ENCODE measurements around the gene DEFB121. TPM values are rescaled to one million over a fixed set of nuclear protein-coding genes. Genes with fewer than 3 reads are reported as not detected.
"Not testable (repeated sequence)": the region's sequence is repeated elsewhere in the genome, so short reads cannot be mapped to it uniquely, and the experiment has no call there.

DEFB121 gene
- polyA plus RNA-seq, 1 of the 3 experiments (the other 2 are of a cell fraction), result not detected

GRCh38 chr20:31440012-31440659 is 34.1 kb upstream of the DEFB121 start, which contains the start of gene DEFB123:
DEFB123 (plus strand) TSS chr20:31440632; CDS start chr20:31440699, 67 bp downstream.
- ChIA-PET POLR2A (interaction anchor here (0.5 kb wide), 1 partner anchor 134 kb away, joined by 5 read pairs; no protein-coding TSS in a partner anchor), CTCF (interaction anchor here (0.5 to 1.9 kb wide), 6 partner anchors 9 to 63 kb away, joined by 3 to 13 read pairs (median 3); no protein-coding TSS in a partner anchor)
- Histone ChIP-seq H3K27me3 (ENCODE audit: insufficient read depth) (peaks cover 48% of the 10 kb centered on the region), H3K27ac (ENCODE audit: low read depth in 2 of 2, low read length in 1 of 2) (no peak within 1 kb of the TSS), H3K4me3 (ENCODE audit: low read depth in 2 of 2, low read length in 1 of 2) (peak within 1 kb of the TSS in 1 of 2 experiments; percentile 16; a peak in 1 of 4 replicates), H3K9ac (no peak within 1 kb of the TSS), H3F3A (replicated peaks; ENCODE audit: insufficient read depth) (no peaks in the 10 kb centered on the region), H2AFZ (ENCODE audit: low read depth) (no peak within 1 kb of the TSS), H3K79me2 (ENCODE audit: insufficient read depth) (no peaks in the 10 kb centered on the region), H3K4me1 (ENCODE audit: control insufficient read depth in 1 of 2, insufficient read depth in 2 of 2, low read depth in 1 of 2, low read length in 1 of 2) (no peaks in the 10 kb centered on the region), H3K36me3 (replicated peaks in 1 of 2; ENCODE audit: control insufficient read depth in 1 of 2, insufficient read depth in 2 of 2, low read length in 1 of 2) (no peaks in the 10 kb centered on the region), H3K4me2 (no peak within 1 kb of the TSS), H4K20me1 (ENCODE audit: insufficient read depth) (no peaks in the 10 kb centered on the region), H3K9me2 (no peaks in the 10 kb centered on the region), H3K9me3 (no peaks in the 10 kb centered on the region)
- no peak for DNase-seq
- 14% methylated on average over 13 of the region's 16 CpGs for WGBS (ENCODE audit: low lambda C conversion rate)
- TF ChIP-seq NRF1 (IDR thresholded peaks at IDR 0.05; ENCODE audit: low read depth, low read length), result no peak
- TF ChIP-seq, protein P1, sequence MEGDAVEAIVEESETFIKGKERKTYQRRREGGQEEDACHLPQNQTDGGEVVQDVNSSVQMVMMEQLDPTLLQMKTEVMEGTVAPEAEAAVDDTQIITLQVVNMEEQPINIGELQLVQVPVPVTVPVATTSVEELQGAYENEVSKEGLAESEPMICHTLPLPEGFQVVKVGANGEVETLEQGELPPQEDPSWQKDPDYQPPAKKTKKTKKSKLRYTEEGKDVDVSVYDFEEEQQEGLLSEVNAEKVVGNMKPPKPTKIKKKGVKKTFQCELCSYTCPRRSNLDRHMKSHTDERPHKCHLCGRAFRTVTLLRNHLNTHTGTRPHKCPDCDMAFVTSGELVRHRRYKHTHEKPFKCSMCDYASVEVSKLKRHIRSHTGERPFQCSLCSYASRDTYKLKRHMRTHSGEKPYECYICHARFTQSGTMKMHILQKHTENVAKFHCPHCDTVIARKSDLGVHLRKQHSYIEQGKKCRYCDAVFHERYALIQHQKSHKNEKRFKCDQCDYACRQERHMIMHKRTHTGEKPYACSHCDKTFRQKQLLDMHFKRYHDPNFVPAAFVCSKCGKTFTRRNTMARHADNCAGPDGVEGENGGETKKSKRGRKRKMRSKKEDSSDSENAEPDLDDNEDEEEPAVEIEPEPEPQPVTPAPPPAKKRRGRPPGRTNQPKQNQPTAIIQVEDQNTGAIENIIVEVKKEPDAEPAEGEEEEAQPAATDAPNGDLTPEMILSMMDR (IDR thresholded peaks at IDR 0.05), result peak; percentile 49

DNA sequence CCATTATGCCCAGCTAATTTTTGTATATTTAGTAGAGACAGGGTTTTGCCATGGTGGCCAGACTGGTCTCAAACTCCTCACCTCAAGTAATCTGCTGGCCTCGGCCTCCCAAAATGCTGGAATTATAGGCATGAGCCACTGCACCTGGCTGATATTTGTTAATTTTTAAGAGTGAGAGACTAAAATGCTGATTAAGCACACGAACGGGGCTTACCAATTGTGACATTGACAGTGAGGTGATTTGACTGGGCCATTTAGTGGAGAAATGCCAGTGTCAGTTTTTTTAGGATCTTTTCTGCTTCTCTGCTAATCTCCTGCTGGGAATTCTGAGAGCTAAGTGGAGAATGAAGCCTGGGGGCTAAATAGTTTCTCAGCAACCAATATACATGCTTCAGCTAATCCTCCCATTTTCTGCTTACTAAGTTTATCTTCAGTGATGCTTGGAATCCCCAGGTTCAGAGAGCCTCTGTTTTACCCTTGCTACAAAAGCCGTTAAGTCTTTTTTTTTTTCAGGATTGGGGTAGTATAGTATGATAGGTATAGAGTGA is 24.6 kb upstream of the DEFB121 start:
- no peak overlapping the region for H3K4me2 ChIP-seq
- H3K4me1 ChIP-seq (ENCODE audit: control insufficient read depth in 1 of 2, insufficient read depth in 2 of 2, low read depth in 1 of 2, low read length in 1 of 2), result no peaks in the 10 kb centered on the region
- no peaks in the 10 kb centered on the region for H3F3A ChIP-seq (replicated peaks; ENCODE audit: insufficient read depth)
- no peaks in the 10 kb centered on the region for H3K36me3 ChIP-seq (replicated peaks in 1 of 2; ENCODE audit: control insufficient read depth in 1 of 2, insufficient read depth in 2 of 2, low read length in 1 of 2)
- H3K9ac ChIP-seq, result no peak overlapping the region
- no peak overlapping the region for H3K4me3 ChIP-seq (ENCODE audit: low read depth in 2 of 2, low read length in 1 of 2)
- no peaks in the 10 kb centered on the region for H4K20me1 ChIP-seq (ENCODE audit: insufficient read depth)
- no peak overlapping the region for H3K27ac ChIP-seq (ENCODE audit: low read depth in 2 of 2, low read length in 1 of 2)
- POLR2A ChIA-PET, result no interaction called here
- no peaks in the 10 kb centered on the region for H3K9me3 ChIP-seq
- no peaks in the 10 kb centered on the region for H3K79me2 ChIP-seq (ENCODE audit: insufficient read depth)
- H3K27me3 ChIP-seq (ENCODE audit: insufficient read depth), result peaks cover 24% of the 10 kb centered on the region
- H3K9me2 ChIP-seq, result no peaks in the 10 kb centered on the region
- TF ChIP-seq JUND (IDR thresholded peaks at IDR 0.05) (no peak), ZBTB33 (IDR thresholded peaks at IDR 0.05; ENCODE audit: borderline replicate concordance, low read depth) (no peak), NFIC (IDR thresholded peaks at IDR 0.05; ENCODE audit: borderline replicate concordance) (no peak), GABPA (IDR thresholded peaks at IDR 0.05; ENCODE audit: low read depth) (no peak), EP300 (IDR thresholded peaks at IDR 0.05; ENCODE audit: borderline replicate concordance in 1 of 2, low read depth in 1 of 2, low read length in 1 of 2) (no peak), RFX5 (IDR thresholded peaks at IDR 0.05; ENCODE audit: low read length) (no peak), FOXJ3 (CRISPR knock-in tag; IDR thresholded peaks at IDR 0.05) (no peak), TAF1 (IDR thresholded peaks at IDR 0.05; ENCODE audit: borderline replicate concordance, low read depth, low read length) (no peak)
- 5% methylated on average over 4 of the region's 4 CpGs for WGBS (ENCODE audit: low lambda C conversion rate)
- CTCF ChIA-PET, result interaction anchor here (0.9 kb wide), 1 partner anchor 10 kb away, joined by 3 read pairs; no protein-coding TSS in a partner anchor
- H2AFZ ChIP-seq (ENCODE audit: low read depth), result no peak overlapping the region
- no peak for DNase-seq

DNA sequence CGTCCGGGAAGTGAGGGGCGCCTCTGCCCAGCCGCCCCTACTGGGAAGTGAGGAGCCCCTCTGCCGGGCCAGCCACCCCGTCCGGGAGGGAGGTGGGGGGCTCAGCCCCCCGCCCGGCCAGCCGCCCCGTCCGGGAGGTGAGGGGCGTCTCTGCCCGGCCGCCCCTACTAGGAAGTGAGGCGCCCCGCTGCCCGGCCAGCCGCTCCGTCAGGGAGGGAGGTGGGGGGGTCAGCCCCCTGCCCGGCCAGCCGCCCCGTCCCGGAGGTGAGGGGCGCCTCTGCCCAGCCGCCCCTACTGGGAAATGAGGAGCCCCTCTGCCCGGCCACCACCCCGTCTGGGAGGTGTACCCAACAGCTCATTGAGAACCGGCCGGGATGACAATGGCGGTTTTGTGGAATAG is 21.6 kb upstream of the DEFB121 start:
- H3K9me3 ChIP-seq; H4K20me1 ChIP-seq (ENCODE audit: insufficient read depth); H3K9ac ChIP-seq; H3K4me2 ChIP-seq; H3K4me3 ChIP-seq (ENCODE audit: low read depth in 2 of 2, low read length in 1 of 2); CTCF ChIA-PET; POLR2A ChIA-PET; DNase-seq; H3K27me3 ChIP-seq (ENCODE audit: insufficient read depth); H3K36me3 ChIP-seq (replicated peaks in 1 of 2; ENCODE audit: control insufficient read depth in 1 of 2, insufficient read depth in 2 of 2, low read length in 1 of 2); H3K79me2 ChIP-seq (ENCODE audit: insufficient read depth); H2AFZ ChIP-seq (ENCODE audit: low read depth); H3K27ac ChIP-seq (ENCODE audit: low read depth in 2 of 2, low read length in 1 of 2); H3K9me2 ChIP-seq; H3K4me1 ChIP-seq (ENCODE audit: control insufficient read depth in 1 of 2, insufficient read depth in 2 of 2, low read depth in 1 of 2, low read length in 1 of 2); H3F3A ChIP-seq (replicated peaks; ENCODE audit: insufficient read depth): not testable (repeated sequence)
- 20% methylated on average over 6 of the region's 31 CpGs for WGBS (ENCODE audit: low lambda C conversion rate)

DNA sequence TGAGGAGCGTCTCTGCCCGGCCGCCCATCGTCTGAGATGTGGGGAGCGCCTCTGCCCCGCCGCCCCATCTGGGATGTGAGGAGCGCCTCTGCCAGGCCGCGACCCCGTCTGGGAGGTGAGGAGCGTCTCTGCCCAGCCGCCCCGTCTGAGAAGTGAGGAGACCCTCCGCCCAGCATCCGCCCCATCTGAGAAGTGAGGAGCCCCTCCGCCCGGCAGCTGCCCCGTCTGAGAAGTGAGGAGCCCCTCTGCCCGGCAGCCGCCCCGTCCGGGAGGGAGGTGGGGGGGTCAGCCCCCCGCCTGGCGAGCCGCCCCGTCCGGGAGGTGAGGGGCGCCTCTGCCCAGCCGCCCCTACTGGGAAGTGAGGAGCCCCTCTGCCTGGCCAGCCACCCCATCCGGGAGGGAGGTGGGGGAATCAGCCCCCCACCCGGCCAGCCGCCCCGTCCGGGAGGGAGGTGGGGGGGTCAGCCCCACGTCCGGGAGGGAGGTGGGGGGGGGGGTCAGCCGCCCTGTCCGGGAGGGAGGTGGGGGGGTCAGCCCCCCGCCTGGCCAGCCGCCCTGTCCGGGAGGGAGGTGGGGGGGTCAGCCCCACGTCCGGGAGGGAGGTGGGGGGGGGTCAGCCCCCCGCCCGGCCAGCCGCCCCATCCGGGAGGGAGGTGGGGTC is 21.0 kb upstream of the DEFB121 start:
- H3K4me3 ChIP-seq (ENCODE audit: low read depth in 2 of 2, low read length in 1 of 2); DNase-seq; H3K27ac ChIP-seq (ENCODE audit: low read depth in 2 of 2, low read length in 1 of 2); H3F3A ChIP-seq (replicated peaks; ENCODE audit: insufficient read depth); H3K27me3 ChIP-seq (ENCODE audit: insufficient read depth); H3K79me2 ChIP-seq (ENCODE audit: insufficient read depth); POLR2A ChIA-PET; H3K9ac ChIP-seq; H3K4me1 ChIP-seq (ENCODE audit: control insufficient read depth in 1 of 2, insufficient read depth in 2 of 2, low read depth in 1 of 2, low read length in 1 of 2); H3K9me2 ChIP-seq; H4K20me1 ChIP-seq (ENCODE audit: insufficient read depth); H3K9me3 ChIP-seq; H2AFZ ChIP-seq (ENCODE audit: low read depth); CTCF ChIA-PET; H3K36me3 ChIP-seq (replicated peaks in 1 of 2; ENCODE audit: control insufficient read depth in 1 of 2, insufficient read depth in 2 of 2, low read length in 1 of 2); H3K4me2 ChIP-seq: not testable (repeated sequence)
- WGBS (ENCODE audit: low lambda C conversion rate), result 88% methylated on average over 3 of the region's 48 CpGs

All from SK-N-SH (cell line).